ENCODE results near the gene FBXO31.

The FBXO31 gene

GRCh38 chr16:87361916-87362619 is 21.5 kb downstream of the FBXO31 start:
- no peak for DNase-seq

DNA sequence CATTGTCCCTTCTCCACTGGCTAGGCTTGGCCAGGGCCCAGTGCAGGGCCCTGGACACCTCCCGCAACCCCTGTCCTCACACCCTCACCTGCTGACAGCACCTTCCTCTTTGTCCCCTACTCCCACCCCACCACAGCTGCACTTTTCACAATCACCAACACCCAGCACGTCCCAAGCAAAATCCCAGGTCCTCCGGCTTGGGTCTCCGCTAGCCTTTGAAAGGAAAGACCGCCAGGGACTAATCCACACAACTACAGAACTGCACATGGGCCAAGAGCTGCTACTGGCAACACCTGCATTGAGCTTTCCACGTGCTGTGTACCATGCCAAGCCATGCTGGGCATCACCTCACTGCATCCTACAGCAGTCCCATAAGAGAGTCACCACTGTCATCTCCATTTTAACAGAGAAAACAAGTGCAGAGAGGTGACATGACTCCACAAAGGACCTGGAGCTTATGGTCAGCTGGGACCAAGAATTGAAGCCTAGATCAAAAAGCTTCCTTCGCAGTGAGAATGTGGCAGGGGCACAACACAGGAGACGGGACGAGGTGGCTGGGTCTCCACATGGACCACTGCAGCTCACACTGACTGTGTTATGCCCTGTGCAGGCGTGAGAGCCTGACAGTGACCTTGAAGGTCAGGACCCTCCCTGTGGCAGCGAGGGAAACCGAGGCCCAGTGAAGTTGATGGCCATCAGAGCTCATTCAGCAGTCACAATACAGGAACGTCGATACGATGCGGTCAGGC is 22.5 kb downstream of the FBXO31 start:
- no peak for DNase-seq

GRCh38 chr16:87359121-87359520 is 24.5 kb downstream of the FBXO31 start:
- DNase-seq, result no peak

DNA sequence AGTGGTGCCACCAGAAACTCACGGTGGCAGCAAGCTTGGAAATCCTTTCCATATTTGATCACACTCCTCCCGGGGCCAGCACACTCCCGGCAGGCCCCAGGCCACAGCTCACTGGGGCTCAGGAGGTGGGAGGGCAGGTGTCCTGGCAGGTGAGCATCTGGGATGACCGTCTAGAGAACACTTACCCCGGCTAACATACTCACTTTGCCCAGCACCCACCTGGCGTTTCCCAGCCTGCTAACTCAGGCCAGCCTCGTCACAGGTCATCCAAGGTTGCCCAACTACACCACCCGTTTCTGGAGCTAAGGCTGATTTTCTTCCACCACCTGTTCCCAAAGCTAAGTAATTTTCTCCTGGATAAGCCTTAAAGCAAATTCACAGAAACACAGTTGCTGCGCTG is 24.9 kb downstream of the FBXO31 start:
- no peak for DNase-seq

GRCh38 chr16:87358250-87358649 is 25.3 kb downstream of the FBXO31 start:
- DNase-seq, result no peak

- no peak for DNase-seq
Observed at GRCh38 chr16:87356491-87356853, 27.1 kb downstream of the FBXO31 start.

DNA sequence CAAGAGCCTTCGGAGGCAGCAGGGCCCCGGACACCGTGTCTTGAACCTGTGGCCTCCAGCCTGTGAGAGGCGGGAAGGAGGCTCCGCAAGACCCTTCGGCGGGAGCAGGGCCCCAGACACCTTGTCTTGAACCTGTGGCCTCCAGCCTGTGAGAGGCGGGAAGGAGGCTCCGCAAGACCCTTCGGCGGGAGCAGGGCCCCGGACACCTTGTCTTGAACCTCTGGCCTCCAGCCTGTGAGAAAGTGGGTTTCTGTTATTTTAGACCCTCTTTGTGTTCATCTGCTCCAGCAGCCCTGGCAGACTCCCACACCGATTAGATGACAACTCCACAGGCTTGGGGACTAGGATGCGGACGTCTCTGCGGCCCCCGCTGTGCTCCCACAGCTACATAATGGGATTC is 30.0 kb downstream of the FBXO31 start:
- DNase-seq, result no peak

DNA sequence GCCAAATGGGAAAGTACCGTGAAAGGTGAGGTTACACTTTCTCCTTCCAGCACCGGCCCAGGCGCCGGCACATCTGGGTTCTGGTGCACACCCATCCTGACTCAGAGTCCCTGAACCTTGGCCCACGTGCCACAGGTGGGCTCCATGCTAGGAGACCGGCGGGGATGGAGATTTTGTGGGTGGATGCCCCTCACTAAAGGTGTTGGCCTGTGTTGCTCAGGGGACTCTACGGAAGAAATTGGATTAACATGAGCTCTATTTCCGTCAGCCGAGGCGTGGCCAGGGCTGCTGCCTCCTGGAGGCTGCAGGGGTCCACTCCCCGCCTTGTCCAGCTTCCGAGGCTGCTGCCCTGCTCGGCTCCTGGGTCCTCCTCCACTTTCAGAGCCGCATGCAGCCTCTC is 30.8 kb downstream of the FBXO31 start:
- no peak for DNase-seq

- no peak for DNase-seq
Observed at GRCh38 chr16:87351320-87351698, 32.3 kb downstream of the FBXO31 start.

DNA sequence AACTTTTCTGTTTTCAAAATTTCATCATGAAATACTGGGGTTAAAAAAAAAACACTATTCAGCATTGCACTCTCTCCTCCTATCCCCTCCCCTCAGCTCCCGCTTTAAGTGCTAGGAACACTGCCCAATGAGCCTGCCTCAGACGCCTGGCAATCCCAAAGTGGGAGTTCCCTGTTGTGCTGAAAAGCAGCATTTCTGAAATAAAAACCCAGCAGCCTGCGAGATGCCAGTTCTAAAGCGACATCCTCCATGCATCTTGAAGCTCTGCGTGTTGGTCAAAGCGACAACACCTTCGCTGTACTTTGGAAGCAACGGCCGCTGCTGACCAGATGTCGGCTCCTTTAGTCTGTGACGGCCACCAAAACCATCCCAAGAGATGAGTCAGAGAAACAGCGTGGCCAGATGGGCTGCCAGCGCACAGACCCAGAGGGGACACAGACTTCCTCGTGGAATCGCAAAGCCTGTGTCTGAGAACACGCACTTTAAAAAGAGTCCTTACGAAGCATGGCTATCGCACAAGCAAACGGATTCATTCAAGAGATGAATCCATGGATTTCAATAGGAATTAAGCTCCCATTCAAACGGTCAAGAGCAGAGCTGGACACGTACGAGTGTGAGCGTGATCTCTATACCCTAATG is 32.8 kb downstream of the FBXO31 start:
- DNase-seq, result no peak

- DNase-seq, result no peak
Observed at GRCh38 chr16:87350031-87350430, 33.5 kb downstream of the FBXO31 start.

GRCh38 chr16:87348616-87349157 is 34.9 kb downstream of the FBXO31 start:
- no peak for DNase-seq

DNA sequence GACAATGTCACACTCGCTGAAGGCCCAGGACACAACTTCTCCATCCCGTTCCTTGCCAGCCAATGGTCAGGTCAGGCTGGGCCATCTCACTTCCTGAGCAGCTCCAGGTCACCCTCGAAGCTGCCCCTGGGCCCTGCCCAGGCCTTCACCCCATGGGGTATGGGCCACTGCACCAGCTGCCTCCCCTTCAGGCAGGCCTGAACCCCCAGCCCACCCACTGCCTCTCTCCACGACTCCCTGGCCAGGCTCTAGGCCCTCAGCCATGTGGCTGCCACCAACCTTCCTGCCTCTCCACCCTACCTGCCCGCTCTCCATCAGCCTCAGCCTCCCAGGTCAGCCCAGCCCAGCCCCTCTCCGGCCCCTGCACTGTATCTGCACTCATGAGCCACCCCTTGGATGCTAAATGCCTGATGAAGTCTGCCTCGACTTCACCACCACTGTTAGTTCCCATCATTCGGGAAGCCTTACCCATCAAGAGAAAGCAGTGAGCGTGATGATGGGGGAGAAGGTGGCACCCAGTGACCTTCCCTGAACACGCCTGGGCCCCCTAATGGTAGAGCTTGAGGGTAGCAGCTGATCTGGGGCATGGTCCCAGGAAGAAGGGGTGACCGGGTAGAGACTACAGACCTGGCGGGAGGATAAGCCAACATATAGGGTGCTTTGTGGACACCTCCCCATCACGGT is 35.5 kb downstream of the FBXO31 start:
- no peak for DNase-seq

DNA sequence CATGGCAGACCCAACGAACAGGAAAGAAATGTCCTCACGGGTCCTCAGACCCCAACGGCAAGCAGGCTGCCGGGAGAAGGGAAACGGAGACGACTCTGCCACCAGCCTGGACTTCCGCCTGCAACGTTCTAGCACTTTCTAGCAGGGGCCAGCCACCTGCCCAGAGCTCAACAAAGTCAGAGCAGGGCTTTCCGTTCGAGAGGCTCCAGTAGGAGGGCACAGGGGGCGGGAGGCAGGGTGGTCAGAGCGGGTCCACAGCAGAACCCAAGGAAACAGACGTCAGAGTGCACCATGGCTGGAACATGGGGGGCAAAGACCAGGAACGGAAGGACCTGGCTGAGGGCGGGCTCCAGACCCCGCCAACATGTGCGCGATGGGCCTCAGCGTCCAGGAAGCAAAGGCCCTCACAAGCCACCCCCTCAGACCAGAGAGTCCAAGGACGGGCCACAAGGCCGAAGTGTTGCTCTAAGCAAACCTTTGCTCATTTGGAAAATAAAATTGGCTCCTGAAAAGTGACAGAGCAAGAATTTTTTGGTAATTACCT is 37.0 kb downstream of the FBXO31 start:
- no peak for DNase-seq

GRCh38 chr16:87345726-87346424 is 37.7 kb downstream of the FBXO31 start:
- DNase-seq, result no peak

DNA sequence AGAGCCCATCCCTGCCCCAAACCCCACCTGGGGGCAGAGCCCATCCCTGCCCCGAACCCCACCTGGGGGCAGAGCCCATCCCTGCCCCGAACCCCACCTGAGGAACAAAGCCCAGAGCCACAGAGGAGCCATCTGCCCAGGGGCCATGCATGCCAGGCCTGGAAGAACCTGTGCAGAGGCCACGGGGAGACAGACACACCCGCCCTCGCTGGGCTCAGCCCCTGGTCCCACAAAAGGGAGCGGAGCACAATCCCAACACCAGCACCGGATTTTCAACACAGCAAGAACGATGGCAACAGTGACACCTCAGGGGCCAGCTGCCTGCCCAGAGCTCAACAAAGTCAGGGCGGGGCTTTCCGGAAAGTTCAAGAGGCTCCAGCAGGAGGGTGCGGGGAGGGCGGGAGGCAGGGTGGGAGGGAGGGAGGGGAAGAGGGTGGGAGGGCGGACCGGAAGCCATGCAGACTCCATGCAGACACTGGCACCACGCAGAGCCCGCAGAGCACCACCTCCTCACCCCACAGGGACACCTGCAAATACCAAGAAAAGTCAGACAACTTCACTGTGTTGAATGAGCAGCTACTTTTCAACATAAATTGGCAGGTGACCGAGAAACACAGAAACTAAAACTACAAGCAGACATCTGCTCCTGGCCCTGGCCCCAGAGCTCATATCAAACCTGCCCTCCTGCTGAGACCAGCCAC is 38.5 kb downstream of the FBXO31 start:
- no peak for DNase-seq

DNA sequence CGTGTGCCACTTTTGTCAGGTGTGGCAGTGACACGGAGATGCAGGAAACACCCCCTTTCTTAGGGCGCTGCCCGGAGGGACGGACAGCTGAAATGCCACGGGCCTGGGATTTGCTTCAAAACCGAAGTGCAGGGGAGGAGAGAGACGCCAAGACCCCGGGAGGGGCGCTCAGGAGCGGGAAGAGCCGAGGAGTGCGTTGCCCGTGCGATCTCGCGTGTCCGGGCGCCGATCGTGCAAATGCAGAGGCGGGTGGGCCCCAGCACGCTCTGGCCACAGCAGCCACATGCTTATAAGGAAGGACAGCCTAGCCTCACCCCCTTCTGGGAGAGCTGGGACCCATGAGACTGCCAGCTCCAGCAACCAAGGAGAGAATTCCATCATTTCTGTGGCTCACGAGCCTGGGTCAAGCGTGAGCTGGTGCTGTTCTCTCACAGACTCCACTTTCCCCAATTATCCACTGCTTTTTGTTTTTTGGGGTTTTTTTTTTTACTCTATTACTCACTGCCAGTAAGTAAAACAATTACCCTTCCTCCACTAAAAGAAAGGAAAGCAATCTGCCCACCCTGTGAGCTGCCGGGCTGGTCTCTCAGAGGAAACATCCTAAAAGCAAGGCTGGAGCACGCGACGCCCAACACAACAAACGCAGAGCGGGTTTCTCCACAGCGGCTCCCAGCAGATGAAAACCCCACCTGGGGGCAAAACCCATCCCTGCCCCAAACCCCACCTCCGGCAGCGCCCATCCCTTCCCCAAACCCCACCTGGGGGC is 39.2 kb downstream of the FBXO31 start:
- no peak for DNase-seq

GRCh38 chr16:87343753-87344050 is 39.9 kb downstream of the FBXO31 start:
- no peak for DNase-seq

- DNase-seq, result no peak
Observed at GRCh38 chr16:87342978-87343752, 40.4 kb downstream of the FBXO31 start.

DNA sequence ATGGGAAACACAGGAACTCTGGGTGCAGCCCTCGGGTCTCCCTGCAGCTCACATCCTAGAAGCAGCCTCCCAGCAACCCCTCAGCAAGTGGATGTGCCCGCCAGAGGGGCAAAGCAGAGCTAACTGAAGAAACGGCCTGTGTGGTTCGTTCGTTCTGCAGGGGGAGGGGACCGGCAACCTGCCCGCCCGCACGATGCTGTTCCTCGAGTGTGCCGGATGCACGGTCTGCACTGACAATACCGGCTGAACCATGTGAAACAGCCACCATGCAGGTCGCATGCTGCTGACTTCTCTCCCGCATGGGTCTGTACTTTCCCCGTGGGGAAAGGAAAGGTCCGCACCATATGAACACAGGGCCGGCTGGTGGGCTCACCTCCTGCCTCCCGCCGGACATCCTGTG is 41.1 kb downstream of the FBXO31 start:
- DNase-seq, result no peak
